Liver (tissue), 9 donors: ENCODE data around the gene COL20A1. TPM values are rescaled to one million over a fixed set of nuclear protein-coding genes. Genes with fewer than 3 reads are reported as not detected.

Experiments used
- DNase-seq: peaks from one replicate; pipeline ENCODE4 v3.0.0-alpha.2; 2017; ENCODE audit warnings: low spot score
- H3K27ac ChIP-seq, 2 donors: one replicate each; pipeline ENCODE4 v1.7.0; 2013; ENCODE audit warnings: inconsistent platforms in 2 of 2, low read length in 2 of 2, control low read depth in 1 of 2, low read depth in 1 of 2, mild to moderate bottlenecking in 1 of 2
- H3K27me3 ChIP-seq, 4 donors: one replicate each; pipeline versions ENCODE4 v1.6.1 to v1.7.0; 2013; ENCODE audit warnings: low read length in 3 of 4, inconsistent platforms in 1 of 4, mild to moderate bottlenecking in 1 of 4, moderate library complexity in 1 of 4; ENCODE audit not compliant: control insufficient read depth in 4 of 4, insufficient read depth in 4 of 4
- H3K36me3 ChIP-seq, 4 donors: one replicate each; pipeline versions ENCODE4 v1.6.1 to v1.7.0; 2013; ENCODE audit warnings: low read length in 3 of 4, mild to moderate bottlenecking in 3 of 4, low read depth in 1 of 4, moderate library complexity in 1 of 4; ENCODE audit not compliant: control insufficient read depth in 4 of 4, insufficient read depth in 3 of 4
- H3K4me1 ChIP-seq, 4 donors: one replicate each; pipeline versions ENCODE4 v1.6.1 to v1.7.0; 2013; ENCODE audit warnings: low read length in 3 of 4, mild to moderate bottlenecking in 3 of 4, moderate library complexity in 1 of 4; ENCODE audit not compliant: control insufficient read depth in 4 of 4, insufficient read depth in 4 of 4
- H3K4me3 ChIP-seq, 3 donors: one replicate each; pipeline versions ENCODE4 v1.6.1 to v1.7.0; 2013; ENCODE audit warnings: low read length in 3 of 3, control low read depth in 1 of 3, low read depth in 1 of 3, mild to moderate bottlenecking in 1 of 3
- H3K9ac ChIP-seq, 2 donors: one replicate each; pipeline ENCODE4 v1.7.0; 2013; ENCODE audit warnings: low read length in 2 of 2, mild to moderate bottlenecking in 2 of 2, moderate library complexity in 2 of 2, control low read depth in 1 of 2, low read depth in 1 of 2
- H3K9me3 ChIP-seq, 4 donors: one replicate each; pipeline versions ENCODE4 v1.6.1 to v1.7.0; 2013; ENCODE audit warnings: low read length in 3 of 4; ENCODE audit not compliant: control insufficient read depth in 4 of 4
- CTCF ChIP-seq: fragments of 150-350 bp; IDR thresholded peaks from 2 replicates; pipeline ENCODE4 v1.5.1; 2017; ENCODE audit warnings: improper control_type of control experiment, low read depth, low read length; ENCODE audit not compliant: missing input control
- EGR1 ChIP-seq, 2 donors: IDR thresholded peaks; 2 replicates each; pipeline ENCODE4 v1.6.1; 2016 to 2018; ENCODE audit warnings: antibody characterized with exemption in 2 of 2, low read depth in 2 of 2
- FOXA1 ChIP-seq: IDR thresholded peaks from 2 replicates; pipeline ENCODE4 v1.6.1; 2016; ENCODE audit warnings: antibody characterized with exemption
- FOXA2 ChIP-seq: IDR thresholded peaks from 2 replicates; pipeline ENCODE4 v1.6.1; 2016; ENCODE audit warnings: antibody characterized with exemption
- GABPA ChIP-seq, 2 donors: IDR thresholded peaks in 1 of 2; conservative IDR thresholded peaks in 1 of 2; 2 replicates each; pipeline ENCODE4 v1.6.1; 2016; ENCODE audit warnings: antibody characterized with exemption in 2 of 2, mild to moderate bottlenecking in 1 of 2, moderate library complexity in 1 of 2
- HNF4A ChIP-seq, 2 donors: conservative IDR thresholded peaks; 2 replicates each; pipeline ENCODE4 v1.6.1; 2016; ENCODE audit warnings: antibody characterized with exemption in 2 of 2, mild to moderate bottlenecking in 2 of 2
- HNF4G ChIP-seq: IDR thresholded peaks from 2 replicates; pipeline ENCODE4 v1.6.1; 2016; ENCODE audit warnings: antibody characterized with exemption
- JUND ChIP-seq, 2 donors: IDR thresholded peaks; 2 replicates each; pipeline ENCODE4 v1.6.1; 2016; ENCODE audit warnings: antibody characterized with exemption in 2 of 2
- MAX ChIP-seq: IDR thresholded peaks from 2 replicates; pipeline ENCODE4 v1.6.1; 2016; ENCODE audit warnings: antibody characterized with exemption
- NR2F2 ChIP-seq: IDR thresholded peaks from 2 replicates; pipeline ENCODE4 v1.6.1; 2016; ENCODE audit warnings: antibody characterized with exemption
- RAD21 ChIP-seq, 2 donors: IDR thresholded peaks; 2 replicates each; pipeline ENCODE4 v1.6.1; 2016; ENCODE audit warnings: antibody characterized with exemption in 2 of 2, mild to moderate bottlenecking in 2 of 2
- RXRA ChIP-seq, 2 donors: IDR thresholded peaks; 2 replicates each; pipeline ENCODE4 v1.6.1; 2017 to 2018; ENCODE audit warnings: antibody characterized with exemption in 2 of 2, mild to moderate bottlenecking in 1 of 2
- SP1 ChIP-seq: IDR thresholded peaks from 2 replicates; pipeline ENCODE4 v1.6.1; 2018; ENCODE audit warnings: antibody characterized with exemption, mild to moderate bottlenecking
- TAF1 ChIP-seq: conservative IDR thresholded peaks from 2 replicates; pipeline ENCODE4 v1.6.1; 2016; ENCODE audit warnings: antibody characterized with exemption, mild to moderate bottlenecking
- YY1 ChIP-seq: IDR thresholded peaks from 2 replicates; pipeline ENCODE4 v1.6.1; 2016; ENCODE audit warnings: antibody characterized with exemption, mild to moderate bottlenecking
- ZBTB33 ChIP-seq: IDR thresholded peaks from 2 replicates; pipeline ENCODE4 v1.6.1; 2016; ENCODE audit warnings: antibody characterized with exemption
- WGBS: extraction: QIAGEN DNeasy Blood & Tissue Kit; methylation state at CpG from one replicate; pipeline ENCODE4 v1.1.7; 2013; 5-methylcytosine and 5-hydroxymethylcytosine counted together
- polyA plus RNA-seq, 2 donors: library from polyadenylated mRNA; stranded (reverse) in 1 of 2; unstranded in 1 of 2; fragments of 200-250 nt in 1 of 2; fragments of >200 nt in 1 of 2; fragmentation: Nextera tagmentation in 1 of 2; extraction: Ambion mirVana in 1 of 2; gene quantifications; one replicate each; pipeline versions ENCODE4 v1.2.1 to v1.2.3, GENCODE V29; 2013 to 2015
- total RNA-seq, 2 donors: library from RNA; depleted of rRNA; stranded (reverse); fragments of >200 nt; gene quantifications; one replicate each; pipeline ENCODE4 v1.2.3, GENCODE V29; 2014
- TF ChIP-seq, protein P1 (sequence below): IDR thresholded peaks from 2 replicates; pipeline ENCODE4 v1.6.1; 2016; ENCODE audit warnings: antibody characterized with exemption
- TF ChIP-seq, protein P2 (sequence below): IDR thresholded peaks from 2 replicates; pipeline ENCODE4 v1.6.1; 2016; ENCODE audit warnings: antibody characterized with exemption, mild to moderate bottlenecking
- donor health status: healthy.
- donor health status: healthy.
- donor health status: healthy.
- donor health status: healthy.
- donor health status: healthy.

The COL20A1 gene
- total and polyA plus RNA-seq, 4 donors: not detected

- Histone ChIP-seq H3K27me3 (peaks cover 0 to 8% (median 1%) of the 10 kb centered on the region in 4 donors), H3K4me1 (no peaks in the 10 kb centered on the region), H3K9me3 (no peaks in the 10 kb centered on the region), H3K9ac (no peak overlapping the region), H3K27ac (no peak overlapping the region), H3K4me3 (no peak overlapping the region), H3K36me3 (no peaks in the 10 kb centered on the region)
- no peak for DNase-seq
- WGBS: 82% methylated on average over 35 of the region's 35 CpGs
- TF ChIP-seq FOXA2: no peak
- TF ChIP-seq SP1: no peak
- no peak for TF ChIP-seq NR2F2
- no peak for TF ChIP-seq TAF1
- TF ChIP-seq GABPA (IDR thresholded peaks at IDR 0.05 in 1 of 2, conservative IDR thresholded peaks at IDR 0.05 in 1 of 2): no peak
- TF ChIP-seq FOXA1: no peak
- TF ChIP-seq YY1: no peak
Measured at GRCh38 chr20:63306673-63307537, 13.9 kb downstream of the COL20A1 start.

- Histone ChIP-seq H3K9me3 (no peaks in the 10 kb centered on the region), H3K4me1 (no peaks in the 10 kb centered on the region), H3K9ac (no peak overlapping the region), H3K27ac (no peak overlapping the region), H3K27me3 (peaks cover 0 to 8% (median 1%) of the 10 kb centered on the region in 4 donors), H3K36me3 (no peaks in the 10 kb centered on the region), H3K4me3 (no peak overlapping the region)
- no peak for DNase-seq
- TF ChIP-seq HNF4A (conservative IDR thresholded peaks at IDR 0.05) (no peak), FOXA1 (no peak), EGR1 (IDR thresholded peaks at IDR 0.05; ENCODE audit: low read depth in 2 of 2) (no peak), CTCF (no peak), YY1 (no peak), HNF4G (no peak), GABPA (IDR thresholded peaks at IDR 0.05 in 1 of 2, conservative IDR thresholded peaks at IDR 0.05 in 1 of 2) (no peak), RAD21 (IDR thresholded peaks at IDR 0.05) (no peak), FOXA2 (no peak), RXRA (IDR thresholded peaks at IDR 0.05) (no peak), ZBTB33 (no peak), JUND (IDR thresholded peaks at IDR 0.05) (no peak), SP1 (no peak), MAX (no peak)
- TF ChIP-seq, protein P1, sequence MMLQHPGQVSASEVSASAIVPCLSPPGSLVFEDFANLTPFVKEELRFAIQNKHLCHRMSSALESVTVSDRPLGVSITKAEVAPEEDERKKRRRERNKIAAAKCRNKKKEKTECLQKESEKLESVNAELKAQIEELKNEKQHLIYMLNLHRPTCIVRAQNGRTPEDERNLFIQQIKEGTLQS: no peak
- TF ChIP-seq, protein P2, sequence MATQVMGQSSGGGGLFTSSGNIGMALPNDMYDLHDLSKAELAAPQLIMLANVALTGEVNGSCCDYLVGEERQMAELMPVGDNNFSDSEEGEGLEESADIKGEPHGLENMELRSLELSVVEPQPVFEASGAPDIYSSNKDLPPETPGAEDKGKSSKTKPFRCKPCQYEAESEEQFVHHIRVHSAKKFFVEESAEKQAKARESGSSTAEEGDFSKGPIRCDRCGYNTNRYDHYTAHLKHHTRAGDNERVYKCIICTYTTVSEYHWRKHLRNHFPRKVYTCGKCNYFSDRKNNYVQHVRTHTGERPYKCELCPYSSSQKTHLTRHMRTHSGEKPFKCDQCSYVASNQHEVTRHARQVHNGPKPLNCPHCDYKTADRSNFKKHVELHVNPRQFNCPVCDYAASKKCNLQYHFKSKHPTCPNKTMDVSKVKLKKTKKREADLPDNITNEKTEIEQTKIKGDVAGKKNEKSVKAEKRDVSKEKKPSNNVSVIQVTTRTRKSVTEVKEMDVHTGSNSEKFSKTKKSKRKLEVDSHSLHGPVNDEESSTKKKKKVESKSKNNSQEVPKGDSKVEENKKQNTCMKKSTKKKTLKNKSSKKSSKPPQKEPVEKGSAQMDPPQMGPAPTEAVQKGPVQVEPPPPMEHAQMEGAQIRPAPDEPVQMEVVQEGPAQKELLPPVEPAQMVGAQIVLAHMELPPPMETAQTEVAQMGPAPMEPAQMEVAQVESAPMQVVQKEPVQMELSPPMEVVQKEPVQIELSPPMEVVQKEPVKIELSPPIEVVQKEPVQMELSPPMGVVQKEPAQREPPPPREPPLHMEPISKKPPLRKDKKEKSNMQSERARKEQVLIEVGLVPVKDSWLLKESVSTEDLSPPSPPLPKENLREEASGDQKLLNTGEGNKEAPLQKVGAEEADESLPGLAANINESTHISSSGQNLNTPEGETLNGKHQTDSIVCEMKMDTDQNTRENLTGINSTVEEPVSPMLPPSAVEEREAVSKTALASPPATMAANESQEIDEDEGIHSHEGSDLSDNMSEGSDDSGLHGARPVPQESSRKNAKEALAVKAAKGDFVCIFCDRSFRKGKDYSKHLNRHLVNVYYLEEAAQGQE: no peak
- 60% methylated on average over 23 of the region's 23 CpGs for WGBS
Measured at GRCh38 chr20:63307538-63308217, 14.7 kb downstream of the COL20A1 start.
